Head of caudate nucleus (tissue), 42 donors: Measurements from ENCODE around the gene PRKCB.

Source experiments
- DNase-seq, 42 donors: peaks; one replicate each; pipeline versions ENCODE4 v3.0.0 to v3.0.0-alpha.2; 2020 to 2021; ENCODE audit warnings: mixed read lengths in 7 of 42
- intact Hi-C: fragments of 100-400 bp; cut with DNase I; formaldehyde crosslinking; loops from one replicate; pipeline ENCODE4 v1.15.0; 2022

The PRKCB gene

GRCh38 chr16:23835390-23836077 is at the start of gene PRKCB:
TSS of gene PRKCB (plus strand) at chr16:23835983.
- DNase-seq = peak; percentile 80 to 96 (median 93)
- intact Hi-C loops = no loop called here

GRCh38 chr16:23786964-23787561 is 48.7 kb upstream of the PRKCB start:
- no peak for DNase-seq
- intact Hi-C loops = no loop called here

GRCh38 chr16:23788685-23789084 is 47.1 kb upstream of the PRKCB start:
- intact Hi-C loops = no loop called here
- DNase-seq = no peak

GRCh38 chr16:23795378-23795777 is 40.4 kb upstream of the PRKCB start:
- intact Hi-C loops = no loop called here

GRCh38 chr16:23796941-23797340 is 38.8 kb upstream of the PRKCB start:
- DNase-seq = no peak
- intact Hi-C loops = no loop called here

More at GRCh38 chr16:23795378-23795777, 40.4 kb upstream of the PRKCB start:
- peak in 36 of 42 donors; percentile 2 to 77 (median 34) for DNase-seq

GRCh38 chr16:23801378-23801777 is 34.4 kb upstream of the PRKCB start:
- peak; percentile 61 to 92 (median 83) for DNase-seq
- intact Hi-C loops = loop anchor here (5.0 kb wide), 2 partner anchors 211 to 236 kb away; no protein-coding TSS in a partner anchor

GRCh38 chr16:23802776-23803175 is 33.0 kb upstream of the PRKCB start:
- no peak for DNase-seq
- intact Hi-C loops = loop anchor here (5.0 kb wide), 2 partner anchors 210 to 235 kb away; no protein-coding TSS in a partner anchor

- peak; percentile 57 to 92 (median 77) for DNase-seq
- intact Hi-C loops = loop anchor here (5.0 kb wide), 2 partner anchors 209 to 234 kb away; no protein-coding TSS in a partner anchor
Measured at GRCh38 chr16:23803591-23804123, 32.1 kb upstream of the PRKCB start.

GRCh38 chr16:23807028-23807427 is 28.8 kb upstream of the PRKCB start:
- intact Hi-C loops = no loop called here

GRCh38 chr16:23821467-23821866 is 14.3 kb upstream of the PRKCB start:
- intact Hi-C loops = no loop called here
- DNase-seq = peak in 19 of 42 donors; percentile 7 to 62 (median 35)

More at GRCh38 chr16:23807028-23807427, 28.8 kb upstream of the PRKCB start:
- peak in 8 of 42 donors; percentile 11 to 48 (median 26) for DNase-seq

- DNase-seq = no peak
- intact Hi-C loops = no loop called here
Measured at GRCh38 chr16:23821875-23822688, 13.7 kb upstream of the PRKCB start.

- DNase-seq = no peak
- intact Hi-C loops = no loop called here
Measured at GRCh38 chr16:23823475-23824384, 12.1 kb upstream of the PRKCB start.

- intact Hi-C loops = no loop called here
Measured at GRCh38 chr16:23824909-23825308, 10.9 kb upstream of the PRKCB start.

GRCh38 chr16:23826528-23827045 is 9.2 kb upstream of the PRKCB start:
- DNase-seq = no peak
- intact Hi-C loops = no loop called here

More at GRCh38 chr16:23824909-23825308, 10.9 kb upstream of the PRKCB start:
- DNase-seq = no peak

GRCh38 chr16:23827057-23827456 is 8.7 kb upstream of the PRKCB start:
- intact Hi-C loops = no loop called here
- no peak for DNase-seq

- intact Hi-C loops = no loop called here
- DNase-seq = no peak
Measured at GRCh38 chr16:23829454-23829853, 6.3 kb upstream of the PRKCB start.

- no peak for DNase-seq
- intact Hi-C loops = no loop called here
Measured at GRCh38 chr16:23830276-23830675, 5.5 kb upstream of the PRKCB start.

- no peak for DNase-seq
- intact Hi-C loops = no loop called here
Measured at GRCh38 chr16:23832882-23833281, 2.9 kb upstream of the PRKCB start.
